Activated CD8-positive, alpha-beta T cell treated with anti-CD3 and anti-CD28 coated beads, Interleukin-2, amount 10 ng/mL, durations not matched to agents 7 days and 5 days (primary cell): ENCODE results near the gene TM9SF2. TPM values are rescaled to one million over a fixed set of nuclear protein-coding genes. Genes with fewer than 3 reads are reported as not detected.

ENCODE experiments used
- ATAC-seq: fragments of 150-1000 bp; cut with Tn5 transposase; one replicate; pipeline ENCODE4 v1.10.0; 2021; ENCODE audit warnings: moderate library complexity
- CTCF ChIA-PET: fragments of 350-600 bp; sonication (Branson Sonifier 250); formaldehyde crosslinking; loops from one replicate; lab custom pipeline; 2021; ENCODE audit warnings: antibody characterized with exemption; lab: Charles Lee
- POLR2A ChIA-PET: fragments of 350-600 bp; sonication (Branson Sonifier 250); formaldehyde crosslinking; loops from one replicate; lab custom pipeline; 2021; ENCODE audit warnings: antibody characterized with exemption; lab: Charles Lee
- DNase-seq: peaks from one replicate; pipeline ENCODE4 v3.0.0-alpha.2; 2020
- H3K27ac Mint-ChIP-seq: one replicate; pipeline ENCODE4 v1.8.0; 2021; ENCODE audit warnings: mild to moderate bottlenecking, mixed read lengths
- H3K27me3 Mint-ChIP-seq: one replicate; pipeline ENCODE4 v1.8.0; 2021; ENCODE audit warnings: low read depth, mixed read lengths
- H3K36me3 Mint-ChIP-seq: one replicate; pipeline ENCODE4 v1.8.0; 2021; ENCODE audit warnings: low read depth, mixed read lengths
- H3K4me1 Mint-ChIP-seq: one replicate; pipeline ENCODE4 v1.8.0; 2021; ENCODE audit warnings: low read depth, mixed read lengths
- H3K4me3 Mint-ChIP-seq: one replicate; pipeline ENCODE4 v1.8.0; 2021; ENCODE audit warnings: mild to moderate bottlenecking, mixed read lengths
- H3K9me3 Mint-ChIP-seq: one replicate; pipeline ENCODE4 v1.8.0; 2022; ENCODE audit warnings: mixed read lengths; ENCODE audit not compliant: insufficient read depth
- total RNA-seq, 2 experiments: library from RNA; stranded (reverse); gene quantifications; one replicate each; pipeline ENCODE4 v1.2.3, GENCODE V29; 2021

Gene TM9SF2
- total RNA-seq, 2 experiments from 2014 or later = 64.4 to 64.5 TPM

GRCh38 chr13:99495466-99496183, 5.6 kb upstream of the TM9SF2 start:
- no peaks in the 10 kb centered on the region for H3K9me3 Mint-ChIP-seq
- DNase-seq (peak; percentile 26), ATAC-seq (no peak)
- peak overlapping the region; percentile 98 for H3K27ac Mint-ChIP-seq
- CTCF ChIA-PET = interaction anchor here (1.0 to 2.3 kb wide), 8 partner anchors 10 to 226 kb away, joined by 3 to 11 read pairs (median 6); no protein-coding TSS in a partner anchor
- POLR2A ChIA-PET = interaction anchor here (0.6 to 1.1 kb wide), 3 partner anchors 9 to 152 kb away, joined by 3 to 7 read pairs (median 3); no protein-coding TSS in a partner anchor
- H3K27me3 Mint-ChIP-seq = no peaks in the 10 kb centered on the region
- H3K4me1 Mint-ChIP-seq = peaks cover 58% of the 10 kb centered on the region
- H3K4me3 Mint-ChIP-seq = peak overlapping the region; percentile 91
- peaks cover 23% of the 10 kb centered on the region for H3K36me3 Mint-ChIP-seq

DNA sequence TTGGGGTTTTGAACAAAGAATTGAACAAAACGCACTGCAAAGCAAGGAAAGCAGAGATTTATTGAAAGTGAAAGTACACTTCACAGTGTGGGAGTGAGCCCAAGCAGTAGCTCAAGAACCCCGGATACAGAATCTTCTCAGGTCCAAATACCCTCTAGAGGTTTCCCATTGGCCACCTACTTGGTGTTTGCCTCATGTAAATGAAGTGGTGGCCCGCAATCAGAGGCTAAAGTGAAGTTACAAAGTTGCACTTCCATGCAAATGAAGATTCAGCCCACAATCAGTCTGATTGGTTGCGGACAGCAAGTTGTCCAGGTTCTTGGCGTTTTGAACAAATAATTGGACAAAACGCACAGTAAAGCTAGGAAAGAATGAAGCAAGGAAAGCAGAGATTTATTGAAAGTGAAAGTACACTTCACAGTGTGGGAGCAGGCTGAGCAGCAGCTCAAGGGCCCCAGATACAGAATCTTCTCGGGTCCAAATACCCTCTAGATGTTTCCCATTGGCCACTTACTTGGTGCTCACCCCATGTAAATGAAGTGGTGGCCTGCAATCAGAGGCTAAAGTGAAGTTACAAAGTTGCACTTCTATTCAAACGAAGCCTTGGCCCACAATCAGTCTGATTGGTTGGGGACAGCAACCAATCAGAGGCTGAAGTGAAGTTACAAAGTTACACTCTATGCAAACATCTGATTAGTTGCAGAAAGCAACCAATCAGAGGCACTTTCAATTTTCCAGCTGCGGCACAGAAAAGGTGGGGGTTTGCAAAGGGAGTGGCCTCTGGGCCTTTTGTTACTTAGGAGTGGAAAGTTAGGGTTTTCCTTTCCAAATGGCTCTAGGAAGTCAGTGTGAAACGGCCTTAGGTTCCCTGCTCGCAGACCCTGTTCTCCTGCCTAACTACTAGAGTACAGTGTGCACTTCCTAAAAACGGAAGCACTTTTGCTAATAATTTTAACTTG, 4.8 kb upstream of the TM9SF2 start:
- Mint-ChIP-seq H3K36me3 (peaks cover 20% of the 10 kb centered on the region), H3K27me3 (no peaks in the 10 kb centered on the region), H3K4me3 (peak overlapping the region; percentile 91), H3K27ac (peak overlapping the region; percentile 98), H3K9me3 (no peaks in the 10 kb centered on the region), H3K4me1 (peaks cover 61% of the 10 kb centered on the region)
- ChIA-PET POLR2A (interaction anchor here (0.7 to 1.1 kb wide), 3 partner anchors 10 to 116 kb away, joined by 3 to 7 read pairs (median 3); no protein-coding TSS in a partner anchor), CTCF (interaction anchor here (0.6 to 2.3 kb wide), 11 partner anchors 9 to 230 kb away, joined by 3 to 11 read pairs (median 5); no protein-coding TSS in a partner anchor)
- DNase-seq = peak; percentile 91
- peak; percentile 50 for ATAC-seq

GRCh38 chr13:99498171-99499161, 2.8 kb upstream of the TM9SF2 start:
- DNase-seq (peak; percentile 99), ATAC-seq (peak; percentile 67)
- CTCF ChIA-PET = interaction anchor here (0.6 to 5.9 kb wide), 5 partner anchors 8 to 231 kb away, joined by 3 to 35 read pairs (median 4); no protein-coding TSS in a partner anchor
- H3K4me1 Mint-ChIP-seq = peaks cover 73% of the 10 kb centered on the region
- H3K27me3 Mint-ChIP-seq = no peaks in the 10 kb centered on the region
- H3K4me3 Mint-ChIP-seq = peak overlapping the region; percentile 81
- peaks cover 28% of the 10 kb centered on the region for H3K36me3 Mint-ChIP-seq
- H3K9me3 Mint-ChIP-seq = no peaks in the 10 kb centered on the region
- POLR2A ChIA-PET = interaction anchor here (0.9 kb wide), 1 partner anchor 297 kb away, joined by 3 read pairs; the partner anchor contains the start of gene UBAC2
- peak overlapping the region; percentile 98 for H3K27ac Mint-ChIP-seq

- no peaks in the 10 kb centered on the region for H3K27me3 Mint-ChIP-seq
- H3K27ac Mint-ChIP-seq = peak overlapping the region; percentile 97
- no peaks in the 10 kb centered on the region for H3K9me3 Mint-ChIP-seq
- POLR2A ChIA-PET = interaction anchor here (0.6 to 1.5 kb wide), 8 partner anchors 15 to 300 kb away, joined by 3 to 5 read pairs (median 4); partner anchors contain the start of gene UBAC2
- DNase-seq (no peak), ATAC-seq (no peak)
- peaks cover 25% of the 10 kb centered on the region for H3K36me3 Mint-ChIP-seq
- peak overlapping the region; percentile 88 for H3K4me3 Mint-ChIP-seq
- H3K4me1 Mint-ChIP-seq = peaks cover 76% of the 10 kb centered on the region
- CTCF ChIA-PET = interaction anchor here (0.9 to 5.9 kb wide), 7 partner anchors 12 to 324 kb away, joined by 3 to 35 read pairs (median 3); no protein-coding TSS in a partner anchor
These were observed 461 bp upstream of the TM9SF2 start for GRCh38 chr13:99500839-99501183.

- Mint-ChIP-seq H3K4me3 (peak overlapping the region; percentile 88), H3K27me3 (no peaks in the 10 kb centered on the region), H3K36me3 (peaks cover 27% of the 10 kb centered on the region), H3K4me1 (peaks cover 77% of the 10 kb centered on the region), H3K9me3 (no peaks in the 10 kb centered on the region), H3K27ac (peak overlapping the region; percentile 97)
- DNase-seq = peak; percentile 42
- POLR2A ChIA-PET = interaction anchor here (0.7 to 1.5 kb wide), 6 partner anchors 8 to 37 kb away, joined by 3 read pairs; no protein-coding TSS in a partner anchor
- no peak for ATAC-seq
- CTCF ChIA-PET = interaction anchor here (0.7 to 7.2 kb wide), 14 partner anchors 9 to 341 kb away, joined by 3 to 74 read pairs (median 3); partner anchors contain the start of gene CLYBL
These were observed 603 bp downstream of the TM9SF2 start for GRCh38 chr13:99501848-99502301.

- DNase-seq = no peak
- H3K36me3 Mint-ChIP-seq = peaks cover 56% of the 10 kb centered on the region
- no peak for ATAC-seq
- ChIA-PET CTCF (interaction anchor here (0.7 to 7.2 kb wide), 25 partner anchors 8 to 384 kb away, joined by 3 to 74 read pairs (median 4); no protein-coding TSS in a partner anchor), POLR2A (no interaction called here)
- H3K4me3 Mint-ChIP-seq = no peak overlapping the region
- peaks cover 57% of the 10 kb centered on the region for H3K4me1 Mint-ChIP-seq
- no peak overlapping the region for H3K27ac Mint-ChIP-seq
- H3K9me3 Mint-ChIP-seq = peaks cover 12% of the 10 kb centered on the region
- no peaks in the 10 kb centered on the region for H3K27me3 Mint-ChIP-seq
These were observed 4.6 kb downstream of the TM9SF2 start for GRCh38 chr13:99505814-99506269.

- DNase-seq (no peak), ATAC-seq (peak; percentile 30)
- H3K4me1 Mint-ChIP-seq = peaks cover 59% of the 10 kb centered on the region
- peaks cover 53% of the 10 kb centered on the region for H3K36me3 Mint-ChIP-seq
- no peak overlapping the region for H3K4me3 Mint-ChIP-seq
- H3K27me3 Mint-ChIP-seq = no peaks in the 10 kb centered on the region
- H3K9me3 Mint-ChIP-seq = peaks cover 12% of the 10 kb centered on the region
- ChIA-PET CTCF (interaction anchor here (0.7 to 7.2 kb wide), 13 partner anchors 8 to 238 kb away, joined by 3 to 74 read pairs (median 4); no protein-coding TSS in a partner anchor), POLR2A (interaction anchor here (1.1 to 1.6 kb wide), 2 partner anchors 10 to 12 kb away, joined by 4 to 5 read pairs; no protein-coding TSS in a partner anchor)
- no peak overlapping the region for H3K27ac Mint-ChIP-seq
These were observed 5.4 kb downstream of the TM9SF2 start for GRCh38 chr13:99506634-99507033.

DNA sequence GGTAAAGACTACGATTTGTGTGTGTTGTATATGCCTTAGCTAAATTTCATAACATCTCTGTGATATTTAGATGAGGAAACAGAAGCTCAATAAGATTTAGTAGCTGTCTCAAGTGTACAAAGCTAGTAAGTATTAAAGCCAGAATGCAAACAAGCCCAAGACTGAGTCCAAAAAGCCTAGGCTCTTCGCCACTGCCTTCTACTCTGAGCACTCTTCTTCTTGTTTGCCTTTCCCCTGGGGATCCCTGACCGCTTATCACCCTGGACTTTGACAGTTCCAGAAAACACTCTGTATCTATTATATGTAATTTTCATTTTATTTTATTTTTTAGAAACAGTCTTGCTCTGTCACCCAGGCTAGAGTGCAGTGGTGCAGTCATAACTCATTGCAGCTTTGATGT, 5.8 kb downstream of the TM9SF2 start:
- peaks cover 50% of the 10 kb centered on the region for H3K36me3 Mint-ChIP-seq
- H3K4me1 Mint-ChIP-seq = peaks cover 58% of the 10 kb centered on the region
- H3K9me3 Mint-ChIP-seq = peaks cover 12% of the 10 kb centered on the region
- CTCF ChIA-PET = interaction anchor here (0.7 to 7.2 kb wide), 10 partner anchors 8 to 124 kb away, joined by 3 to 74 read pairs (median 4); no protein-coding TSS in a partner anchor
- no peak for DNase-seq
- no peak overlapping the region for H3K4me3 Mint-ChIP-seq
- H3K27ac Mint-ChIP-seq = no peak overlapping the region
- POLR2A ChIA-PET = interaction anchor here (1.1 to 1.6 kb wide), 2 partner anchors 9 to 12 kb away, joined by 4 to 5 read pairs; no protein-coding TSS in a partner anchor
- H3K27me3 Mint-ChIP-seq = no peaks in the 10 kb centered on the region
- no peak for ATAC-seq

GRCh38 chr13:99507551-99507950, 6.3 kb downstream of the TM9SF2 start:
- POLR2A ChIA-PET = interaction anchor here (1.1 to 1.6 kb wide), 2 partner anchors 9 to 11 kb away, joined by 4 to 5 read pairs; no protein-coding TSS in a partner anchor
- H3K4me1 Mint-ChIP-seq = peaks cover 58% of the 10 kb centered on the region

More at GRCh38 chr13:99507551-99507950, 6.3 kb downstream of the TM9SF2 start:
- Mint-ChIP-seq H3K9me3 (peaks cover 12% of the 10 kb centered on the region), H3K27ac (no peak overlapping the region), H3K36me3 (peaks cover 45% of the 10 kb centered on the region), H3K4me3 (no peak overlapping the region), H3K27me3 (no peaks in the 10 kb centered on the region)
- CTCF ChIA-PET = interaction anchor here (0.8 to 7.2 kb wide), 5 partner anchors 8 to 65 kb away, joined by 3 to 74 read pairs (median 4); no protein-coding TSS in a partner anchor
- DNase-seq (no peak), ATAC-seq (no peak)
